ENCODE results near the gene LRMDA. TPM values are rescaled to one million over a fixed set of nuclear protein-coding genes. Genes with fewer than 3 reads are reported as not detected.
"Not testable (repeated sequence)": the region's sequence is repeated elsewhere in the genome, so short reads cannot be mapped to it uniquely, and the experiment has no call there.

Gene LRMDA
- total RNA-seq, 2 donors from 2014 or later, result 9.6 to 12.6 TPM

GRCh38 chr10:75742355-75742754 lies 310.9 kb downstream of the LRMDA start:
- no peak for TF ChIP-seq CTCF (IDR thresholded peaks at IDR 0.05)
- no peak for TF ChIP-seq POLR2A (IDR thresholded peaks at IDR 0.05)
- TF ChIP-seq POLR2AphosphoS5 (IDR thresholded peaks at IDR 0.05), result no peak
- intact Hi-C loops (cut with DNase I), result no loop called here
- Histone ChIP-seq H3K9me3 (no peaks in the 10 kb centered on the region), H3K36me3 (no peaks in the 10 kb centered on the region), H3K4me3 (no peak overlapping the region), H3K27ac (no peak overlapping the region), H3K27me3 (replicated peaks; ENCODE audit: insufficient read depth) (no peaks in the 10 kb centered on the region), H3K4me1 (replicated peaks) (no peaks in the 10 kb centered on the region)
- 100% methylated on average over 1 of the region's 1 CpG for WGBS
- DNase-seq (ENCODE audit: low spot score), result no peak

GRCh38 chr10:75743291-75743778 lies 311.9 kb downstream of the LRMDA start:
- 67% methylated on average over 9 of the region's 9 CpGs for WGBS
- H3K4me3 ChIP-seq, result no peak overlapping the region
- TF ChIP-seq POLR2A (IDR thresholded peaks at IDR 0.05) (no peak), CTCF (IDR thresholded peaks at IDR 0.05) (no peak), POLR2AphosphoS5 (IDR thresholded peaks at IDR 0.05) (no peak)
- H3K4me1 ChIP-seq (replicated peaks), result no peaks in the 10 kb centered on the region
- no peaks in the 10 kb centered on the region for H3K27me3 ChIP-seq (replicated peaks; ENCODE audit: insufficient read depth)
- no peaks in the 10 kb centered on the region for H3K36me3 ChIP-seq
- no peak for DNase-seq (ENCODE audit: low spot score)
- intact Hi-C loops (cut with DNase I), result no loop called here
- no peak overlapping the region for H3K27ac ChIP-seq
- no peaks in the 10 kb centered on the region for H3K9me3 ChIP-seq

- intact Hi-C loops (cut with DNase I), result no loop called here
- no peak overlapping the region for H3K4me3 ChIP-seq
- no peaks in the 10 kb centered on the region for H3K9me3 ChIP-seq
- TF ChIP-seq CTCF (IDR thresholded peaks at IDR 0.05) (no peak), POLR2AphosphoS5 (IDR thresholded peaks at IDR 0.05) (no peak), POLR2A (IDR thresholded peaks at IDR 0.05) (no peak)
- no peak for DNase-seq (ENCODE audit: low spot score)
- H3K27me3 ChIP-seq (replicated peaks; ENCODE audit: insufficient read depth), result no peaks in the 10 kb centered on the region
- H3K36me3 ChIP-seq, result no peaks in the 10 kb centered on the region
- H3K4me1 ChIP-seq (replicated peaks), result no peaks in the 10 kb centered on the region
- H3K27ac ChIP-seq, result no peak overlapping the region
These were observed 312.8 kb downstream of the LRMDA start for GRCh38 chr10:75744261-75744660.

GRCh38 chr10:75746356-75746755 lies 314.9 kb downstream of the LRMDA start:
- H3K9me3 ChIP-seq, result no peaks in the 10 kb centered on the region
- no peak for DNase-seq (ENCODE audit: low spot score)
- H3K36me3 ChIP-seq, result no peaks in the 10 kb centered on the region
- no peak for TF ChIP-seq CTCF (IDR thresholded peaks at IDR 0.05)
- TF ChIP-seq POLR2A (IDR thresholded peaks at IDR 0.05), result no peak
- no peak for TF ChIP-seq POLR2AphosphoS5 (IDR thresholded peaks at IDR 0.05)
- WGBS, result 70% methylated on average over 5 of the region's 5 CpGs
- no peak overlapping the region for H3K27ac ChIP-seq
- intact Hi-C loops (cut with DNase I), result no loop called here
- H3K4me3 ChIP-seq, result no peak overlapping the region
- H3K27me3 ChIP-seq (replicated peaks; ENCODE audit: insufficient read depth), result no peaks in the 10 kb centered on the region
- H3K4me1 ChIP-seq (replicated peaks), result no peaks in the 10 kb centered on the region

GRCh38 chr10:75750093-75750875 lies 318.9 kb downstream of the LRMDA start:
- H3K27me3 ChIP-seq (replicated peaks; ENCODE audit: insufficient read depth); intact Hi-C loops (cut with DNase I); H3K4me1 ChIP-seq (replicated peaks); DNase-seq (ENCODE audit: low spot score); H3K4me3 ChIP-seq; H3K27ac ChIP-seq; H3K36me3 ChIP-seq; H3K9me3 ChIP-seq: not testable (repeated sequence)
- 96% methylated on average over 35 of the region's 50 CpGs for WGBS
